ENCODE measurements around the gene ELMOD1. TPM values are rescaled to one million over a fixed set of nuclear protein-coding genes. Genes with fewer than 3 reads are reported as not detected.

ELMOD1 gene
- total RNA-seq, 2 experiments from 2014 or later, result not detected

DNA sequence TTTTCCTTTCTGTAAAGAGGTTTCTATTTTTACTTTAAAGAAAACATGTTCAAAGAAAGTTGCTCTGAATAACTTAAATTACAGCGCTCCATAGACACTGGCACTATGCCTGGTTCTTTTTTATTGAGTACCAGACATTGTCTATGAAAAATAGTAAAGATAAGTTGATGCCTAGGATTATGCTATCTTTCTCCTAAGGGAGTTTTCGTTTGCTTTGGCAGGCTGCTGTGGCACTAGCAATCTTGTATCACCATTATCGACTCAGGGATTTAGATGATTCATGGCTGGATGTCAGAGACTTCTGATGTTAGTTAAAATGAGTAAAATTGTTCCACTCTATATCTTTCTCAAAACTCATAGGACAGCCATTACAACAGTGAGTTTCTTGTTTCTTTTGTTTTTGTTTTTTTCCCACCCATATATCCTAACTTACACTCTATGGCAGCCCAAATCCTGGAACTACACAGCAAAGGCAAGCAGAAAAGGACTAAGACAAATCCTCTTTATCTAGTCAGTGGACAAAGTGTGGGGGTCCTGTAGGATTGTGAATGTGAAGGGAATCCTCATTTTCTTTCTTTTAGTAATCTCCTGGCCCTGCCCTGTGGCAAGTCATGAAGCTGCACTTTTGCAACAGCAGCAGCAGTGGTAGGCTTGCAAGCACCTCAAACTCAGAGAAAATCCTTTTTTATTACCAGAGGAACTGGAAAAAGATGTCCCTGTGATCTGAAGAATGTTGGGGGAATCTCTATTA is 100.2 kb downstream of the ELMOD1 start:
- ChIA-PET POLR2A (no interaction called here), CTCF (interaction anchor here (1.6 to 3.6 kb wide), 3 partner anchors 25 to 141 kb away, joined by 3 to 24 read pairs (median 3); no protein-coding TSS in a partner anchor)
- H3K27ac Mint-ChIP-seq, result no peak overlapping the region
- intact Hi-C loops (cut with DNase I, micrococcal nuclease), result no loop called here
- no peak for ATAC-seq
- H3K4me1 Mint-ChIP-seq, result no peaks in the 10 kb centered on the region
- no peaks in the 10 kb centered on the region for H3K9me3 Mint-ChIP-seq (ENCODE audit: low read depth)
- peaks cover 9% of the 10 kb centered on the region for H3K27me3 Mint-ChIP-seq
- H3K36me3 Mint-ChIP-seq (ENCODE audit: low read depth), result no peaks in the 10 kb centered on the region
- no peak overlapping the region for H3K4me3 Mint-ChIP-seq
- DNase-seq, result no peak

DNA sequence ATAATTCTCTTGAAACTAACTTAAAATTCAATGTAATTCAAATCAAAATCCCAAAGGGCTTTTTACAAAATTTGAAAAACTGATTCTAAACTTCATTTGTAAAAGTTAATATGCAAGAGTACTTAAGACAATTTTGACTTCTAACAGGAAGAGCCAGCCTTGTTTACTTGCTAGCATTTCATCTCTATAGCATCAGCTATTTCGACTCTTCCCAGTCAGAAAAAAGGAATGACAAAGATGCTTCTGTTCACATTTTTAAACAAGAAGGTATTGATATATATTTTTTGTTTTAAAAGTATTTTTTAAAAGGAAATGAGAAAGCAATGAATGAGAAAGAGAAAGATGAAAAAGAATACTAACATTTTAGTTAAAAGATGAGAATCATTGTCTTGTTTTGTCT is 104.5 kb downstream of the ELMOD1 start:
- DNase-seq (no peak), ATAC-seq (no peak)
- H3K36me3 Mint-ChIP-seq (ENCODE audit: low read depth), result no peaks in the 10 kb centered on the region
- no peaks in the 10 kb centered on the region for H3K9me3 Mint-ChIP-seq (ENCODE audit: low read depth)
- POLR2A ChIA-PET, result no interaction called here
- H3K4me3 Mint-ChIP-seq, result no peak overlapping the region
- H3K27ac Mint-ChIP-seq, result no peak overlapping the region
- peaks cover 23% of the 10 kb centered on the region for H3K27me3 Mint-ChIP-seq
- CTCF ChIA-PET, result no interaction called here
- intact Hi-C loops (cut with DNase I, micrococcal nuclease), result no loop called here
- H3K4me1 Mint-ChIP-seq, result no peaks in the 10 kb centered on the region

GRCh38 chr11:107696140-107696539 is 105.2 kb downstream of the ELMOD1 start:
- intact Hi-C loops (cut with DNase I, micrococcal nuclease), result no loop called here
- Mint-ChIP-seq H3K4me1 (no peaks in the 10 kb centered on the region), H3K36me3 (ENCODE audit: low read depth) (no peaks in the 10 kb centered on the region), H3K27me3 (peaks cover 23% of the 10 kb centered on the region), H3K4me3 (no peak overlapping the region), H3K9me3 (ENCODE audit: low read depth) (no peaks in the 10 kb centered on the region), H3K27ac (no peak overlapping the region)
- no peak for ATAC-seq
- ChIA-PET CTCF (interaction anchor here (1.2 kb wide), 1 partner anchor 8 kb away, joined by 3 read pairs; no protein-coding TSS in a partner anchor), POLR2A (no interaction called here)
- DNase-seq, result no peak

- Mint-ChIP-seq H3K27ac (no peak overlapping the region), H3K36me3 (ENCODE audit: low read depth) (no peaks in the 10 kb centered on the region), H3K27me3 (peaks cover 20% of the 10 kb centered on the region), H3K4me3 (no peak overlapping the region), H3K9me3 (ENCODE audit: low read depth) (no peaks in the 10 kb centered on the region), H3K4me1 (no peaks in the 10 kb centered on the region)
- CTCF ChIA-PET, result no interaction called here
- DNase-seq, result no peak
- POLR2A ChIA-PET, result interaction anchor here (0.6 kb wide), 1 partner anchor 94 kb away, joined by 4 read pairs; no protein-coding TSS in a partner anchor
- ATAC-seq, result no peak
- intact Hi-C loops (cut with DNase I, micrococcal nuclease), result no loop called here
Observed at GRCh38 chr11:107697291-107697690, 106.3 kb downstream of the ELMOD1 start.

- Mint-ChIP-seq H3K36me3 (ENCODE audit: low read depth) (no peaks in the 10 kb centered on the region), H3K27me3 (peaks cover 23% of the 10 kb centered on the region), H3K4me3 (no peak overlapping the region), H3K27ac (no peak overlapping the region), H3K4me1 (no peaks in the 10 kb centered on the region), H3K9me3 (ENCODE audit: low read depth) (no peaks in the 10 kb centered on the region)
- ChIA-PET POLR2A (no interaction called here), CTCF (interaction anchor here (0.6 to 1.9 kb wide), 3 partner anchors 10 to 12 kb away, joined by 3 to 8 read pairs (median 4); partner anchors contain the start of gene SLN)
- DNase-seq, result no peak
- no peak for ATAC-seq
- intact Hi-C loops (cut with DNase I, micrococcal nuclease), result no loop called here
Observed at GRCh38 chr11:107699371-107700285, 108.7 kb downstream of the ELMOD1 start.

GRCh38 chr11:107702109-107702660 is 111.2 kb downstream of the ELMOD1 start:
- no peak overlapping the region for H3K27ac Mint-ChIP-seq
- H3K36me3 Mint-ChIP-seq (ENCODE audit: low read depth), result no peaks in the 10 kb centered on the region
- ATAC-seq (no peak), DNase-seq (no peak)
- no peak overlapping the region for H3K4me3 Mint-ChIP-seq
- intact Hi-C loops (cut with DNase I, micrococcal nuclease), result no loop called here
- H3K27me3 Mint-ChIP-seq, result peaks cover 20% of the 10 kb centered on the region
- no peaks in the 10 kb centered on the region for H3K4me1 Mint-ChIP-seq
- H3K9me3 Mint-ChIP-seq (ENCODE audit: low read depth), result no peaks in the 10 kb centered on the region
- ChIA-PET CTCF (no interaction called here), POLR2A (no interaction called here)

DNA sequence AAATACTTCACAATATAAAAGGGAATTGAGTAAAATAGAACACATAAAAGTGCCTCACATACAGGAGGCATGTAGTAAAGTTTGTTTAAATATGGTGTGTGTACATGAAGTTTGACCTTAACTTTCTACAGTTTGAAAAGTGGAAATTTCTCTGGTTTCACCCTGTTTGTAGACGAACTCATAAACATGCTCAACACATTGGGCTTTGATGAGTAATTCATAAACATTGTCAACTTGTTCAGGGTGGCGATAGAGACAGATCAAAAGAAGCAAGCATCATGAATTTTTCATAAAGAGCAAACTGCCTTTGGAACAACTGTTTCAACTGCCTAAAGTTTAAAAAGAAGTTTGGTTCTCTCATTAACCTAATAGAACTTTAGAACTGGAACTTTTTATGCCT is 111.8 kb downstream of the ELMOD1 start:
- Mint-ChIP-seq H3K27ac (no peak overlapping the region), H3K27me3 (peaks cover 23% of the 10 kb centered on the region), H3K36me3 (ENCODE audit: low read depth) (no peaks in the 10 kb centered on the region), H3K4me1 (no peaks in the 10 kb centered on the region), H3K4me3 (no peak overlapping the region), H3K9me3 (ENCODE audit: low read depth) (no peaks in the 10 kb centered on the region)
- intact Hi-C loops (cut with DNase I, micrococcal nuclease), result no loop called here
- DNase-seq (no peak), ATAC-seq (no peak)
- ChIA-PET CTCF (no interaction called here), POLR2A (no interaction called here)

DNA sequence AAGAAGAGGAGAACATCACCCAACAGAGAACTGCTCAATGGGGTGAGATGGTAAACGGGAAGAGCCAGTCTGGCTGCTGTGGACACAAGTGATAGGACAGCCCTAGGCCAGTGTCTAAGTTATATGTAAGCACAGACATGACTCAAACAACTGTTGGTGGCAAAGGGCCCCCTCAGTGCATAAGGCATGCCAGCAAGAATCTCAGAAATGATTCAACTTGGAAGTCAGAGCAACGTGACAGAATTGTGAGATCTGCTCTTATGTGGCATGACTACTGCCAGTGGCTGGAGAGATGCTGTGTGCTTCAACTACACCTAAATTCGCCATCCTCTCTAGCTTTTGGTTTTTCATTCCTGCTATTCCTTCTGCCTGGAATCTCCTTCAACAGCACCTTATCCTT is 113.5 kb downstream of the ELMOD1 start:
- DNase-seq (no peak), ATAC-seq (peak; percentile 30)
- Mint-ChIP-seq H3K4me3 (no peak overlapping the region), H3K9me3 (ENCODE audit: low read depth) (no peaks in the 10 kb centered on the region), H3K4me1 (no peaks in the 10 kb centered on the region), H3K36me3 (ENCODE audit: low read depth) (no peaks in the 10 kb centered on the region), H3K27ac (no peak overlapping the region), H3K27me3 (peaks cover 23% of the 10 kb centered on the region)
- ChIA-PET POLR2A (no interaction called here), CTCF (no interaction called here)
- intact Hi-C loops (cut with DNase I, micrococcal nuclease), result no loop called here

DNA sequence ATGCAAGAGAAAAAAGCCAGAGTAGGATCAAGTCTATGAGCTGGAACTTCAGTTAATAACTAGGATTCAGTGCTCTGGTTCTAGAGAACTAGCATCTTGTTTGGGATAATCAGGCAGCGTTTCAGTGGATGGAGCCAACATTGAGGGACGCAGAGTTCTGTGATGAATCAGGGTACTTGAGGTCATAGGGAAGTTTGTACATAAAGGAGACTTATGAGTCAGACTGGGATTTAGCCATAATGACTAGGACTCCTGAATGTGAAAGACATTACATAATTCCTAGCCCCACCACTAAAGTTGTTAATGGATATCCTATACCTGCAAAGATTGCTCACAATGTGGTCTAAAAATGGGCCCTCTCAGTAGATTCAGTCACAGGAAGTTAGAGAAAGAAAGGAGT is 114.1 kb downstream of the ELMOD1 start:
- no peak overlapping the region for H3K4me3 Mint-ChIP-seq
- no peaks in the 10 kb centered on the region for H3K9me3 Mint-ChIP-seq (ENCODE audit: low read depth)
- H3K36me3 Mint-ChIP-seq (ENCODE audit: low read depth), result no peaks in the 10 kb centered on the region
- ChIA-PET POLR2A (no interaction called here), CTCF (no interaction called here)
- DNase-seq (no peak), ATAC-seq (no peak)
- peaks cover 18% of the 10 kb centered on the region for H3K27me3 Mint-ChIP-seq
- H3K27ac Mint-ChIP-seq, result no peak overlapping the region
- no peaks in the 10 kb centered on the region for H3K4me1 Mint-ChIP-seq
- intact Hi-C loops (cut with DNase I, micrococcal nuclease), result no loop called here

GRCh38 chr11:107706531-107706930 is 115.6 kb downstream of the ELMOD1 start:
- Mint-ChIP-seq H3K27me3 (peaks cover 23% of the 10 kb centered on the region), H3K4me3 (no peak overlapping the region), H3K4me1 (no peaks in the 10 kb centered on the region), H3K9me3 (ENCODE audit: low read depth) (no peaks in the 10 kb centered on the region), H3K27ac (no peak overlapping the region), H3K36me3 (ENCODE audit: low read depth) (no peaks in the 10 kb centered on the region)
- CTCF ChIA-PET, result no interaction called here
- no peak for DNase-seq
- no peak for ATAC-seq
- POLR2A ChIA-PET, result no interaction called here
- intact Hi-C loops (cut with DNase I, micrococcal nuclease), result no loop called here

GRCh38 chr11:107707215-107707671 is 116.3 kb downstream of the ELMOD1 start:
- H3K36me3 Mint-ChIP-seq (ENCODE audit: low read depth), result no peaks in the 10 kb centered on the region
- intact Hi-C loops (cut with DNase I, micrococcal nuclease), result no loop called here
- no peaks in the 10 kb centered on the region for H3K4me1 Mint-ChIP-seq
- no peak overlapping the region for H3K27ac Mint-ChIP-seq
- H3K9me3 Mint-ChIP-seq (ENCODE audit: low read depth), result no peaks in the 10 kb centered on the region
- POLR2A ChIA-PET, result no interaction called here
- CTCF ChIA-PET, result no interaction called here
- no peak for ATAC-seq
- H3K27me3 Mint-ChIP-seq, result peaks cover 24% of the 10 kb centered on the region
- DNase-seq, result no peak
- no peak overlapping the region for H3K4me3 Mint-ChIP-seq

DNA sequence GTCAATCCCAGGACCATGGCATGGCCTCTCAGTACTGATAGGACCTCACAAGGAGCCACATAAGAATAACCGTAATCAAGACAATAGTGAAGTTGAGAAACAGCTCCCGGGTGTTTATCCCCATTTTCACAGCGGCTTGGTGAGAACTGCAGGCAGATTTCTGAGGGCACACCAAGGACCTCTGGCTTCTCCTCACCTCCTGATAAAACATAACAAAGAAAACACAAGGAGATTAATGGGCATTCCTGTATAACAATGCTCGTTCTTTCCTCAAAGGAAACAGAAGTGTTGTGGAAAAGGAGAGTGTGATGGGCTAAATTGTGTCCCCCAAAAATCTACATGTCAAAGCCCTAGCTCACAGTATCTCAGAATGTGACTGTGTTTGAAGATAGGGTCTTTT is 116.9 kb downstream of the ELMOD1 start:
- H3K9me3 Mint-ChIP-seq (ENCODE audit: low read depth), result no peaks in the 10 kb centered on the region
- intact Hi-C loops (cut with DNase I, micrococcal nuclease), result no loop called here
- POLR2A ChIA-PET, result no interaction called here

More for the DNA sequence above, 116.9 kb downstream of the ELMOD1 start:
- Mint-ChIP-seq H3K4me1 (no peaks in the 10 kb centered on the region), H3K4me3 (no peak overlapping the region), H3K27me3 (peaks cover 27% of the 10 kb centered on the region), H3K27ac (no peak overlapping the region), H3K36me3 (ENCODE audit: low read depth) (no peaks in the 10 kb centered on the region)
- CTCF ChIA-PET, result no interaction called here
- ATAC-seq (no peak), DNase-seq (no peak)
